Measurements from ENCODE around the gene RREB1.

Gene RREB1

GRCh38 chr6:7203939-7204338, 96.2 kb downstream of the RREB1 start:
- CTCF ChIA-PET = interaction anchor here (0.7 to 0.8 kb wide), 2 partner anchors 35 to 89 kb away, joined by 3 read pairs; no protein-coding TSS in a partner anchor
- H3K4me3 ChIP-seq (ENCODE audit: low read depth, low read length) = no peak overlapping the region
- no peaks in the 10 kb centered on the region for H3K9me3 ChIP-seq (ENCODE audit: control insufficient read depth, insufficient read depth, low read depth, low read length)
- no peak overlapping the region for H3K27ac ChIP-seq (ENCODE audit: extremely low read depth, low read depth, low read length)
- no peaks in the 10 kb centered on the region for H3K4me1 ChIP-seq (ENCODE audit: control insufficient read depth, insufficient read depth, low read length)
- TF ChIP-seq ZNF184 (tag by site-specific recombination; IDR thresholded peaks at IDR 0.05) (no peak), ZNF223 (tag by site-specific recombination; IDR thresholded peaks at IDR 0.05) (no peak), ZNF394 (tag by site-specific recombination; IDR thresholded peaks at IDR 0.05; ENCODE audit: borderline replicate concordance) (no peak), GLIS1 (tag by site-specific recombination; IDR thresholded peaks at IDR 0.05) (no peak), ZNF423 (tag by site-specific recombination; IDR thresholded peaks at IDR 0.05) (no peak), TSHZ1 (tag by site-specific recombination; IDR thresholded peaks at IDR 0.05; ENCODE audit: borderline replicate concordance) (no peak)
- POLR2A ChIA-PET = no interaction called here
- peaks cover 0 to 59% of the 10 kb centered on the region in 2 experiments; a peak in 1 of 3 replicates for H3K36me3 ChIP-seq (ENCODE audit: control insufficient read depth in 2 of 2, insufficient read depth in 1 of 2, low read length in 2 of 2)

GRCh38 chr6:7204726-7205125, 97.0 kb downstream of the RREB1 start:
- ChIA-PET CTCF (interaction anchor here (0.6 to 1.3 kb wide), 4 partner anchors 34 to 221 kb away, joined by 3 to 7 read pairs (median 4); no protein-coding TSS in a partner anchor), POLR2A (no interaction called here)
- Histone ChIP-seq H3K9me3 (ENCODE audit: control insufficient read depth, insufficient read depth, low read depth, low read length) (no peaks in the 10 kb centered on the region), H3K4me1 (ENCODE audit: control insufficient read depth, insufficient read depth, low read length) (no peaks in the 10 kb centered on the region), H3K4me3 (ENCODE audit: low read depth, low read length) (no peak overlapping the region), H3K27ac (ENCODE audit: extremely low read depth, low read depth, low read length) (no peak overlapping the region), H3K36me3 (ENCODE audit: control insufficient read depth in 2 of 2, insufficient read depth in 1 of 2, low read length in 2 of 2) (peaks cover 0 to 61% of the 10 kb centered on the region in 2 experiments; a peak in 1 of 3 replicates)
- TF ChIP-seq ZNF324 (tag by site-specific recombination; IDR thresholded peaks at IDR 0.05) = no peak
- TF ChIP-seq ZNF335 (tag by site-specific recombination; conservative IDR thresholded peaks at IDR 0.05) = no peak
- no peak for TF ChIP-seq ZNF214 (tag by site-specific recombination; IDR thresholded peaks at IDR 0.05; ENCODE audit: borderline replicate concordance)
- TF ChIP-seq OVOL3 (tag by site-specific recombination; IDR thresholded peaks at IDR 0.05) = no peak
- TF ChIP-seq HIC1 (tag by site-specific recombination; IDR thresholded peaks at IDR 0.05) = no peak
- TF ChIP-seq ZNF394 (tag by site-specific recombination; IDR thresholded peaks at IDR 0.05; ENCODE audit: borderline replicate concordance) = no peak
- TF ChIP-seq ZNF16 (tag by site-specific recombination; IDR thresholded peaks at IDR 0.05; ENCODE audit: low read depth) = no peak
- TF ChIP-seq KLF9 (tag by site-specific recombination; IDR thresholded peaks at IDR 0.05; ENCODE audit: low read depth) = no peak
- no peak for TF ChIP-seq ZNF133 (tag by site-specific recombination; IDR thresholded peaks at IDR 0.05)
- no peak for TF ChIP-seq YY2 (tag by site-specific recombination; IDR thresholded peaks at IDR 0.05)
- TF ChIP-seq ZNF660 (tag by site-specific recombination; IDR thresholded peaks at IDR 0.05) = no peak
- no peak for TF ChIP-seq AEBP2 (tag by site-specific recombination; IDR thresholded peaks at IDR 0.05; ENCODE audit: borderline replicate concordance)
- no peak for TF ChIP-seq ZNF391 (tag by site-specific recombination; IDR thresholded peaks at IDR 0.05; ENCODE audit: borderline replicate concordance, low read depth)
- no peak for TF ChIP-seq ZNF830 (tag by site-specific recombination; IDR thresholded peaks at IDR 0.05; ENCODE audit: low read depth)
- no peak for TF ChIP-seq ZNF239 (tag by site-specific recombination; IDR thresholded peaks at IDR 0.05)
- no peak for TF ChIP-seq ZBTB48 (tag by site-specific recombination; IDR thresholded peaks at IDR 0.05)
- TF ChIP-seq ZNF549 (tag by site-specific recombination; IDR thresholded peaks at IDR 0.05) = no peak
- TF ChIP-seq ZNF26 (tag by site-specific recombination; IDR thresholded peaks at IDR 0.05) = no peak
- no peak for TF ChIP-seq ZBTB1 (tag by site-specific recombination; IDR thresholded peaks at IDR 0.05)
- TF ChIP-seq ZNF18 (tag by site-specific recombination; IDR thresholded peaks at IDR 0.05) = no peak
